Hematopoietic multipotent progenitor cell treated with erythropoietin and hydrocortisone succinate and interleukin-3 and kit ligand, for 15 days (in vitro differentiated cells): ENCODE results near the gene SNX13.
A peak's percentile ranks its signal among the peaks of the same experiment; 100 is the strongest.

ENCODE experiments used
- DNase-seq: peaks from one replicate; pipeline ENCODE4 v3.0.0-alpha.2; 2015; ENCODE audit warnings: low spot score

Gene SNX13, protein sequence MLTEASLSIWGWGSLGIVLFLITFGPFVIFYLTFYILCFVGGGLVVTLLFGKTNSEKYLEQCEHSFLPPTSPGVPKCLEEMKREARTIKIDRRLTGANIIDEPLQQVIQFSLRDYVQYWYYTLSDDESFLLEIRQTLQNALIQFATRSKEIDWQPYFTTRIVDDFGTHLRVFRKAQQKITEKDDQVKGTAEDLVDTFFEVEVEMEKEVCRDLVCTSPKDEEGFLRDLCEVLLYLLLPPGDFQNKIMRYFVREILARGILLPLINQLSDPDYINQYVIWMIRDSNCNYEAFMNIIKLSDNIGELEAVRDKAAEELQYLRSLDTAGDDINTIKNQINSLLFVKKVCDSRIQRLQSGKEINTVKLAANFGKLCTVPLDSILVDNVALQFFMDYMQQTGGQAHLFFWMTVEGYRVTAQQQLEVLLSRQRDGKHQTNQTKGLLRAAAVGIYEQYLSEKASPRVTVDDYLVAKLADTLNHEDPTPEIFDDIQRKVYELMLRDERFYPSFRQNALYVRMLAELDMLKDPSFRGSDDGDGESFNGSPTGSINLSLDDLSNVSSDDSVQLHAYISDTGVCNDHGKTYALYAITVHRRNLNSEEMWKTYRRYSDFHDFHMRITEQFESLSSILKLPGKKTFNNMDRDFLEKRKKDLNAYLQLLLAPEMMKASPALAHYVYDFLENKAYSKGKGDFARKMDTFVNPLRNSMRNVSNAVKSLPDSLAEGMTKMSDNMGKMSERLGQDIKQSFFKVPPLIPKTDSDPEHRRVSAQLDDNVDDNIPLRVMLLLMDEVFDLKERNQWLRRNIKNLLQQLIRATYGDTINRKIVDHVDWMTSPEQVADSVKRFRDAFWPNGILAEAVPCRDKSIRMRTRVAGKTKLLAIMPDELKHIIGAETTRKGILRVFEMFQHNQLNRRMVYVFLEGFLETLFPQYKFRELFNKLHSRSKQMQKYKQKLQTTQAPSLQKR

DNA sequence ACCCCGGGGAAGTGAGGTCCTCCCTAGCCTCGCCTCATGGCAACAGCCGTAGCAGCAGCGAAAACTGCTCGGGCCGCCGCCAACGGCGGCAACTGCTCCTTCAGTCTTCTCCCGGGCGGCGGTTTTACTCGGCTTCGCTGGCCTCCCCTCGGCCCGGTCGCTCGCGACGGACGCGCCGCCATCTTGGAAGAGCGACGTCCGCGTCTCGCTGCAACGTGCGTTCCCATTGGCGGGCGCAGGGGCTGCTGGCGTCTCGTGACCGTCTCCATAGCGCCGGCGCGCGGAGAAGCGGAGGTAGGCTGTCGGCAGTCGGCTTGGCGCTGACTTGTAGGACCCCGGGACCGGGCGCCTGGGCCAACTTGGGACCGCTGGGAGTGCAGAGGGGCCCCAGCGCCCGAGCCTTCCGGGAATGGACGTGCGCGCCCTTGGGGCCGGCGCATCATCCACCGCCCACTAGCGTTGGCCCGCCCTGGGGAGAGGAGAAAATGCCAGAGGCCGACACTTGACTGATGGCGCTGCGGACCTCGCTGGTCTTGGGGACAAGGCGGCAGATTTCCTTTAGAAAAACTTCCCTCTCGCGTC is at the start of gene SNX13:
Gene SNX13, minus strand, starts transcription at position 193 of the 582 bp plus-strand sequence. CDS start 199 bp downstream, outside the sequence.
- peak; percentile 92 for DNase-seq

- no peak for DNase-seq
Measured at GRCh38 chr7:17989546-17989945, 49.3 kb upstream of the SNX13 start.

DNA sequence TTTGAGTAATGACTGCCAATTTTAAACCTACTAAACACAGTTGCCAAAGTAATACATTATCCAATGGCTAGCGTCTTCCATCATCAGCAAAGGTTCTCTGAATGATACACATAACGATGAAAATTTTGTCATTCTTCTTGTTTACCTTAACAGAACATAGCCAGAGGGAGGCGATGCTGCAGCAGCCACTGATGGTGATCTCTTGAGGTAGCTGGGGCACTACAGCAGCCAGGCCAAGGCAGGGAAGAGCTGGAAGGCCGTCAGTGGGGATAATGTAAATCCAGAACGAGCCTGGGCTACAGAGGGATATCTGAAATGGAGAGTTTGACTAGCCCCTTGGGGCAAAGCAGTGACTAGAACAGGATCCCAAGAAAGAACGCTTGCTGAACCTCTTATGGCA is 48.6 kb upstream of the SNX13 start:
- no peak for DNase-seq

GRCh38 chr7:17988141-17988540 is 47.8 kb upstream of the SNX13 start:
- no peak for DNase-seq

DNA sequence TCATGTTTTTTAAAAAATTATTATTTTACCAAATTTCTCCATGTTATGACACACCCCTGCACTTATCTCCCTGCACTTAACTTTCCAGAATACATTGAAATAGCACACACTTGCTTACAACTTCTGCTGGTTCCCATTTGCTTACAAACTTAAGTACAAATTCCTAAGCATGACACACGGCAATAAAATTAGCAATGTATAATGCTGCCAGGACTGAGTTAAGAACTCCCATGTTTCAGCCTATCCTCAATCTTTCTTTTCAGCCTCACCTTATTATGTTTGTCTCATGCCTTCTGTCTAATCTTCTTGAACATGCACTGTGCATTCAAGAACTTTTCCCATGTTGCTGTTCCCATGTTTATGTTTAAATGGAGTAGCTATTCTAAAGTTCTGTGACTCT is 46.6 kb upstream of the SNX13 start:
- no peak for DNase-seq

- DNase-seq = no peak
Measured at GRCh38 chr7:17985473-17986239, 45.4 kb upstream of the SNX13 start.

DNA sequence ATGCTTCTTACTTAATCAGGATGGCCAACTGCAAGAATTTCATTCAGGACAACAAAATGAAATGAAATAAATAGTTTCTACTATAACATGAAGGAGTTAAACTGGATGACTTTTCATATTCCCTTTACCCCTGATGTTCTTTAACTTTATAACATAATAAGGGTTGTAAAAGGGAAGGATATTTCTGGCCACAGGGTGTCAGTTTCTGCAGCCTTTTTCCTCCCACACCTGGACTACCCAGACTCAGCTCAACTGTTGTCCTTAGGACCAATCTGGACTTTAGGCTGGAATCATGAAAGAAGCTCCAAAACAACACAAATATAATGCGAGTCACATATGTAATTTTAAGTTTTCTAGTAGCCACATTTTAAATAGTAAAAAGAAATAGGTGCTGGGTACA is 44.0 kb upstream of the SNX13 start:
- no peak for DNase-seq

DNA sequence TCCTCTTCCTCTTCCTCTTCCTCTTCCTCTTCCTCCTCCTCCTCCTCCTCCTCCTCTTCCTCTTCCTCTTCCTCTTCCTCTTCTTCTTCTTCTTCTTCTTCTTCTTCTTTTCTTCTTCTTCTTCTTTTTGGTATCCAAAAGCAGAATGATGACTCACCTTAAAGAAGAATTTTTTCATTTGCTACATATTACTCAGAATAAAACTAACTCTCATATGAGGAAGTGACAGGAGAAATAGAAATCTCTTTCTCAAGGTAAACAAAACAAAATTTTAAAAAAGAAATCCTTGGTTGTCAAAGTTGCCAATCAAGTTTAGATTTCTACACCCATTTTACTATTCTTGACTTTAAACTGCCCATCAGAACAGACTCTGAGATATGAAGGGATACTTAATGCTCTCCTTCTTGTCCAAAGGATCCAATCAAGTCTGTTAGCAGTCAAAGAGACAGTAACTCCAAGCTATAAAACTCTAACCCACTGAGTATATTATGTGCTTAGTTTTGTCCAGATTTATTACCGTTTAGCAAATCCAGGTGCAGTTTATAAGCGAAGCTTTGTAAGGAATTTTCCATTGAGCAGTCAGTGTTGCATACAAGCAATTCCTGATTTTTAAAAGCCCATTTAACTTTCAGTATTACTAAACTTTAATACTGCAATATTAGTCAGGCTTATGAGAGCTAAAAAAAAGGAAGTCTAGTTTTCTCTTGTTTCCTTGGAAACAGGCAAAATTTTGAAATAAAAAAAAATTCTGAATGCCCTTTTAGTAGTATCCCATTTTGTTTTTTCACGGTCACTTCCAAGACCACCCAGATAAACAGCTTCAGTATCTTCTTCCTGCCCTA is 43.1 kb upstream of the SNX13 start:
- no peak for DNase-seq

- DNase-seq = no peak
Measured at GRCh38 chr7:17976952-17977351, 36.7 kb upstream of the SNX13 start.

GRCh38 chr7:17971411-17971810 is 31.1 kb upstream of the SNX13 start:
- DNase-seq = no peak

DNA sequence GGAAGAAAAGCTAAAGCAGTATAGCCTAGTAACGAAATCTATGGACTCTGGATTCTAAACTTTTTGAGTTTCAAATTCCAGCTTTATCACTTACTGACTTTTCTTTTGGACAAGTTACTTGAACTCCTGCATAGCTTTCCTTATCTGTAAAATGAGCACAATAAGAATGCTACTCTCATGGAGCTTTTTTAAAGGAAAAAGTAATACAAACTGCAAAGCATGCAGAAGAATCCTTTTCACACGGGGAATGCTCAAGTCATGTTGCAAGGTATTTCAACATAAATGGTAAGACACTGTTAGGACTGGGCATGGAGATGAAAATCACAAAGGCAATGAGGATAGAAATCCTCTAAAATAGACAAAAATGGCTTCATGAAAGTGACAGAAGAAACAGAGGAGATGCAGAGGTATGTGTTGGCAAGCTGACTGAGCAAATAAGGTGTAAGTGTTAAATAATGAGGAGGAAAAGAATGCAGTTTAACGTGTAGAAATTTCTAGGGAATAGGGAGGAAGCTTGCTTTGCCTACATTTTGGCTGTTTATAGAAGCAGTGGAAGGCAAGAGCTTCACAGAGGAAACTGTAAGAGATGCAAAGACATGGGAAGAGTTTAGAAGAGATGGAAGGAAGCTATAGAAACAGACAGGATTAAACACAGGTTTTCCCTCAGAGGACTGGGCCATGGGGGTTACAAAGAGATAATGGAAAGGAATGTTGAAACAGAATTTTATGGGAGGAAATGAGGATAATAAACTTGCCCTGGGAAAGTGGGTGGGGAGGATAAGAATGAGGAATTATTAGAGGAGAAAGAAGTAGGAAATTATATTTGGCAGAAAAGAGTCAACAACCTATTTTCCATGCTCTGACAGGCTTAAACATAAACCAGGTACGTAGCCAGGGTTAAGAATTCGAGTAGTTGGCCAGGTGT is 28.8 kb upstream of the SNX13 start:
- DNase-seq = no peak

GRCh38 chr7:17966706-17967105 is 26.4 kb upstream of the SNX13 start:
- DNase-seq = no peak

DNA sequence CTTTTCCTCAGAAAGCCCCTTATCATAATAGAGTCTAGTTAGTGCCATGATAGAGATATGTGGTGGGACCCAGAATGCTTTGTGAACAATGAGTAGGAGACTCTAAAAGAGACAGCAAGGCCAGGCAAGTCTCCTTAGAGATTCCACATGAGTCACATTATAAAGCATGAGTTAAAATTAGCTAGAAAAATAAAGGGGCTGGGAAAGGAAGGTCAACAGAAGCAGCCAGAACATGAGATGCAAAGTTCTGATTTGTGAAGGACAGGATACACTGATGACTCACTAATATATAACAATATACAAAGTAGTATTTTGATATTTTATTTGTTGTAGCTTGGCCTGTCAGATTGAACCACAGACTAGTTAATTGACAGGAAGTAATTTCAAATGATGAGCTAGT is 25.3 kb upstream of the SNX13 start:
- DNase-seq = no peak

- no peak for DNase-seq
Measured at GRCh38 chr7:17963281-17963680, 23.0 kb upstream of the SNX13 start.

DNA sequence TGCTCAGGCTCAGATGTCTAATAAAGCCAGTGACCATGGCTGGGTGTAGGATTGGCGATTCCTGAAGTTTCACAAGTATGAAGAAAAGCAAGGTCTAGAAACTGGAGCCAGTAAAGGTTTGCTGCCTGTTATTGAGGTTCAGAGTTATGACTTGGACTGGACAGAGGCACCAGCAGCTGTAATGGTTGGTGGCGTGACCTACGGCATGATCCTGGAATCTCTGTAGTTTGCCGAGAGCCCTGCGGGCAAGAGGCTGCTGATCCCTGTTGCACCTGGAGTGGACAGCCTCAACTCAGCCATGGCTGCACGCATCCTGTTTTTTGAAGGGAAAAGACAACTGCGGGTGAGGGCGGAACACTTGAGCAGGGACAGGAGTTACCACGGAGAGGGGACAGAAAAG is 22.4 kb upstream of the SNX13 start:
- no peak for DNase-seq

DNA sequence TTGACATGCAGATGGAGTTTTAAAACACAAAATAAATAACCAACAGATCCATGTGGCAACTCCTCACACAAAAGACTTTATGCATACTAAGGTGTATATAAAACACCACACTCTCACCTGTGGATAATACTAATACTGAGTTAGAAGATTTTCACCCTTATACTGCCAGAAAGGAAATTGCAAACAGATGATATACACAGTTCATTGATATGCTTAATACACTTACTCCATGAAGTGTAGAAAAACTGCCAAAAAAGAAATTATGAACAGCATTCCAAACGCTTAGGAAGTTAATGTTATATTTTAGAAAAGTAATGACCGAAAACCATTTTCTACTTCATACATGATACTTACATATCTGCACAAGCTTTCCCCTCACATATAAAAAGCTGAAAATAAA is 17.6 kb upstream of the SNX13 start:
- DNase-seq = no peak

GRCh38 chr7:17952387-17952786 is 12.1 kb upstream of the SNX13 start:
- no peak for DNase-seq

DNA sequence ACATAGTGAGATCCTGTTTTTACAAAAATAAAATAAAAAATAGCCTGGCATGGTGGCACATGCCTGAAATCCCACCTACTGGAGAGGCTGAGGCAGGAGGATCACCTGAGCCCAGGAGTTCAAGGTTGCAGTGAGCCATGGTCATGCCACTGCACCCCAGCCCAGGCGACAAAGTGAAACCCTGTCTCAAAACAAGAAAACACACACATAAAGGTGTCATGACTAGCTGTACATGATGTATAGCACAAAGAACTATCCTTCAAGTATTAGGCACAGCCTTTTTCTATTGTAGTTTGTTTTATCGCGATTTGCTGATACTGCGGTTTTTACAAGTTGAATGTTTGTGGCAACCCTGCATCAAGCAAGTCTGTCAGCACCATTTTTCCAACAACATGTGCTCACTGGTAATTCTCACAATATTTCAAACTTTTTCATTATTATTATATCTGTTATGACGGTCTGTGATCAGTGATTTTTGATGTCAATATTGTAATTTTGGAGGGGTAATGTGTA is 11.5 kb upstream of the SNX13 start:
- DNase-seq = no peak

DNA sequence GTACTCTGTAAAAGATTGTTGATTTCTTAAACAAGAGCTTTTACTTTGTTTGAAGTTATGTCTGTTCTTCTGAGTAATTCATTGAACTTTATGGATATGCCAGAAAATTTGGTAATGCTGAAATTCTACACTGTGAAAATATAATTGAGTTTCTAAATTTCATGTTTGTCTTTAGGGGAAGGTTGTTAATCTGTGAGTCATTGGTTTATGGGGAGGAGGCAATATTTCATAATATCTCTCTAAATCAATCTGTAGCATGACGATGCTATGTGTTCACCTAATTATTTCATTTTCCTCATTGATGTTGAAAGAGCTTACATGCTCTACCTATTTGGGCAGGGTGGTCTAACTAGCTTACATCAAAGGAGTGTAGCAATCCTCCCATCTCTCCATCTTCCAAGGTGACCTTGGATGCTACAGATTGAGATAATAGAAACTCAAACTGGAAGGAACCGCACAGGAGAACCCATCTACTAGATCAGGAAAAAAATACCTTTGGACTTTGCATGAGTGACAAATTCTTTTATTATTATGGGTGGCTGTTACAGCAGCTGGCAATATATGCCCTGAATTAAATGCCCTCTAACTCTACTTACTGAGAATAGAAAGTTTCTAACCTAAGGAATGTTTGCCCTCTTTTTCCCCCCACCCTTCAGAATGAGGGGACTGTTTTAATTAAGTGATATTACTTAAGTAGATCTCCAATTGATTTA is 8.4 kb upstream of the SNX13 start:
- DNase-seq = no peak
